Cardiac fibroblast (primary cell): ENCODE data around the gene ASPA.

Experiments used
- DNase-seq, 2 donors: peaks; one replicate each; pipeline versions ENCODE4 v3.0.0 to v3.0.0-alpha.2; 2010; ENCODE audit warnings: low read depth in 2 of 2
- H3K4me3 ChIP-seq, 2 donors: replicated peaks in 1 of 2; 1 replicate in 1 of 2; 2 replicates in 1 of 2; pipeline ENCODE4 v1.5.1; 2011; ENCODE audit warnings: low read depth in 2 of 2, low read length in 2 of 2, mild to moderate bottlenecking in 2 of 2, moderate library complexity in 1 of 2
- TF ChIP-seq, protein P1 (sequence below): IDR thresholded peaks from one replicate; pipeline ENCODE4 v1.5.1; 2011; ENCODE audit warnings: low read depth, mild to moderate bottlenecking, low read length, inconsistent platforms

Gene ASPA

DNA sequence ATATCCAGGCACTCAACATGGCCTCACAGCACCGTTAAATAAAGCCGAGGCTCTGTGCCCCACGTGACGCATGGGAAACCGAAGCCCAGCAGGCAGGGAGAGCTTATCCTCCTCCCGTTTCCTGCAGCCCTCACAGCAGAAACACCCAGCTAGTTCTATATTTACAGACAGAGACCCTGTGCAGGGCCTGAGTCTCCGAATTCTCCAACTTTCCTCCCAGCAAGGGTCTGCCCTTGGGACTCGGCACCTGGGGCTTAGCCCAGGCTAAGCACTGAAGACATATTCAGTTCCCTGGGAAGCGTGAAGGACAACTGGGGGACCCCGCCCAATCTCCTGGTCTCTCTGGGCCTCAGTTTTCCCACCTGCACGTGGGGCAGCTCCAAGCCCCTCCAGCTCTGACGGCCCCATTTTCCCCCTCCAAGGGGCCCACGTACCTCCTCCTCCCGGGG is 52.6 kb downstream of the ASPA start:
- peak in 1 of 2 donors; percentile 32 for DNase-seq
- no peak overlapping the region for H3K4me3 ChIP-seq
- TF ChIP-seq, protein P1, sequence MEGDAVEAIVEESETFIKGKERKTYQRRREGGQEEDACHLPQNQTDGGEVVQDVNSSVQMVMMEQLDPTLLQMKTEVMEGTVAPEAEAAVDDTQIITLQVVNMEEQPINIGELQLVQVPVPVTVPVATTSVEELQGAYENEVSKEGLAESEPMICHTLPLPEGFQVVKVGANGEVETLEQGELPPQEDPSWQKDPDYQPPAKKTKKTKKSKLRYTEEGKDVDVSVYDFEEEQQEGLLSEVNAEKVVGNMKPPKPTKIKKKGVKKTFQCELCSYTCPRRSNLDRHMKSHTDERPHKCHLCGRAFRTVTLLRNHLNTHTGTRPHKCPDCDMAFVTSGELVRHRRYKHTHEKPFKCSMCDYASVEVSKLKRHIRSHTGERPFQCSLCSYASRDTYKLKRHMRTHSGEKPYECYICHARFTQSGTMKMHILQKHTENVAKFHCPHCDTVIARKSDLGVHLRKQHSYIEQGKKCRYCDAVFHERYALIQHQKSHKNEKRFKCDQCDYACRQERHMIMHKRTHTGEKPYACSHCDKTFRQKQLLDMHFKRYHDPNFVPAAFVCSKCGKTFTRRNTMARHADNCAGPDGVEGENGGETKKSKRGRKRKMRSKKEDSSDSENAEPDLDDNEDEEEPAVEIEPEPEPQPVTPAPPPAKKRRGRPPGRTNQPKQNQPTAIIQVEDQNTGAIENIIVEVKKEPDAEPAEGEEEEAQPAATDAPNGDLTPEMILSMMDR = no peak

DNA sequence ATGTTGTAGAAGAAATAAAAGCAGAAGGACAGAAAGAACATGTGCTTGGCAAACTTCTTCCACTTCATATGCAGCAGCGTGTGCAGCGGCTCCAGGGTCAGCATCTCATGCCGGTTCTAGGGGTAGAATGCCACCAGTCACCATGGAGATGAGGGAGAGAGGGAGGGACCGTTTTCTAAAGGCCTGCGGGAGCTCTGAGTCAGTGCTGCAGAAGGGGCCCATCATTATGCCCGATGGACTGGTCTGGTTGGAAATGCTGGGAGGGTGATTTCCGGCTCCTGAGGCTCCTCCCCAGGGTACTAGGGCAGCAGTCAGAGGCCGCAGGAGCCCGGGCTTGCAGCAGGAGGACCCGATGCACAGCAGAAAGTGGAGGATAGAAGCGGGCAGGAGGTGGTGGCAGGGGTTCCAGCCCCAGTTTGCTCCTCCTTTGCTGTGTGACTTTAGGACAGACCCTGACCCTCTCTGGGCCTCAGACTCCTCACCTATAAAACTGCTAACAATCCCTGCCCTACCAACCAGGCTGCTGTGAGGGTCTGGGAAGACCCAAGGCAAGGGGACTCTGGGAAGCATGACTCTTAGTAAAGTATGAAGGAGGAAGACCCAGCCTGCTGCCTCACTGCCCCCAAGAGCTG is 53.2 kb downstream of the ASPA start:
- H3K4me3 ChIP-seq = no peak overlapping the region
- DNase-seq = peak; percentile 51 to 81
- TF ChIP-seq, protein P1 = no peak

DNA sequence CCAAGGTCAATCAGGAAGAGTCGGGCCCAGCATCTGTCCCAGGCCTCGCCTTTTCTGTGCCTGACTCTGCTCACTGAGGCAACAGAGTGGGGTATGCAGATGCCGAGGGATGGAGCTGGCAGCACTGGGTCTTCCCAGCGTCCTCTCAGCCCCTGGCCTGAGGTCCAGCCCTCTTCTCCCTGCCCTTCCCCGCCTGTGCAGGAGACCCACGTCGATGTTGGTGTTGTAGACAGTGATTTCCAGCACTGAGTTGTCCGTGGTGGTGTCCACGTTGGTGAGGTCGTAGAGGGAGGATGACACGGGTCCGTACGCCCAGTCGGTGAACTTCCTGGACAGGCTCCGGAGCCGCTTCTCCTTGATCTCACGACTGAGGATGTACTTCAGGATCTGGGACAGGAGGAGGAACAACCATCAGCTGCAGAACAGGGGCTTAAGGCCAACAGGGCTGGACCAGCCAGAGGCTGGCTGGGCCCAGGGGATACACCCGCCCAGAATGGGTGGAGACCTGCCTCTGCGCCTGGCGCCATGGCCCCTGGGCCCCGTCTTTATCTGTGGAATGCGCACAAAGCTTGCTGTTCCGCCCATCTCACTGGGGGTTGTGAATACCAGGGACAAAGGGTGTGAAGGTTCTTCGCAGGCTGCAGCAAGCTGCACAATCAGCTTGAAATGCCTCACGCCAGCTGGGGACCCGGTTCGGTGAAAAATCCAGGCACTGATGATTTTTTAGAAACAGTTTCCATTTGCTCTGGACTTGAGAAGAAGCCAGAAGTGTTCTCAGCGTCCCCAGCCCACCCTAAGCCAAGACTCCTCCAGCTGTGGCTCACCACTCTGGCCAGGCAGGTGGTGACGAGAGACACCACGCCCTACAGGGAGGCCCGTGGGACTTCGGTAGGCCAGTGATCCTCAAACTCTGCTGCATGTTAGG is 54.3 kb downstream of the ASPA start:
- peak overlapping the region in 1 of 2 donors; percentile 29 for H3K4me3 ChIP-seq
- TF ChIP-seq, protein P1 = no peak
- peak; percentile 43 to 98 for DNase-seq

DNA sequence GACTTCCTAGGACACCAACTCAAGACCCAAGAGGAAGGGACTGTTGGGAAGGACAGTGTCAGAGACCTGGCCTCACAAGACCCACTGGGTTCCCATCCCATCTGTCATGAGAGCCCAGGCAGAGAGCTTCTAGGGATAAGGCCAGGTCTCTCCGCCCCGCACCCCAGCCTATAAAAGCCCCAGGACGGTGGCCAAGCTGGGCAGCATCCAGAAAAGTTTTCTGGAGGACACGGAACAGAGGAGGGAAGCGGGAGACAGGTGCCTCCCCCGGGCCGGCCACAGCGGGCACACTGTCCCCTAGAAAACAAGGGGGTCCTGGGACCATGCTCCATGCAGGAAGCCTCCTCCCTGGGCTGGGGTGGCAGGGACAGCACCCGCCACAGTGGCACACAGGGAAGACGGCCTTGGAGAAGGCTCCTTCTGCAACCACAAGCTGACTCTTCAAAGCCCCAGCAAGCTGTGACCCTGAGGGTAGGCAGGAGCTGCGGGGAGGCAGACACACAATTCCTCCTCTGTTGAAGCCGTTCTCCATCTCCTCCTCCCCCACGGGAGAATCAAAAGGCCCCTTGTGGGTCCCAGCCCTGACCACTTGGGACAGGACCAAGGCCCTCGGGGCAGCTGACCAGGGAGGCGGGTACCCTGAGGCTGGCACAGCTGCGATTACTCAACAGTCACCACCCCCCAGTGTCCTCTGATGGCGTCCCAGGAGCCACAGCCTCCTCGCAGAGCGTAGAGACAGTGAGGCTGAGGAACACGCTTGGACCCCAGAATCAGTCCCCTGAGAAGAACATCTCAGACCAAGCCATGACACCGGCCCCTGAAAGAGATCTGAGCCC is 55.7 kb downstream of the ASPA start:
- TF ChIP-seq, protein P1 = no peak
- no peak overlapping the region for H3K4me3 ChIP-seq
- no peak for DNase-seq

DNA sequence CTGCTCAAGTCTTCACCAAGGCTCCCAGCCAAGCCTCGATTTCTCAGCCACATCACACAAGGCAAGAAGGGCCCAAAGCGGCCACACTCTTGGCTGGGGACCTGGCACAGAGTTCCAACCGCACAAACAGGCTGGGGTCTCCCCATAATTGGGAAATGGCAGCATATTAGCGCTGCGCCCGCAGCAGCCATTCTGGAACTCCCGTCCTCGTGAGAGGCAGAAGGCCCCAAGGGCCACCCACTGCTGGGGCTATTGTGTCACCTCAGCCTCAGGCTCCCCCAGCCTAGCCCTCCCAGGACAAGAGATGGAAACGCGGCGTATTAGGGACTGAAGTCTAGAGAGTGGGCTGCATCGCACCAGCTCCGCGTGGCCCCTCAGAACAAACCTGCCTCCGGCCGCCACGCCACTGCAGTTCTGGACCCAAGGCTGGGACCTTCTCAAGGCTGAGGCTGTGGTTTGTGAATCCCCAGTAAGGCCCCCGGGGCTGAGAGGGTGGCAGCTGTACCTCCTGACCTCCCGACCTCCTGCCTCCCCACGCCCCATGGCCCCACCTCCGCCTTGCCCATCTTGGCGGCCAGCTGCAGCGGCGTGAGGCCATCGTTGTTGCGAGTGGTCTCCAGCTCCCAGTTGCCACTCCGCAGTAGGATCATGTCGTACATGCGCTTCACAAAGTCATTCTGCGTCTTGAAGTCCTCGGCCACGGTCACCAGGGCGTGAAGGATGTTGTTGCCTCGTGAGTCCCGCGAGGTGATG is 56.5 kb downstream of the ASPA start:
- TF ChIP-seq, protein P1 = no peak
- H3K4me3 ChIP-seq = no peak overlapping the region
- DNase-seq = no peak

DNA sequence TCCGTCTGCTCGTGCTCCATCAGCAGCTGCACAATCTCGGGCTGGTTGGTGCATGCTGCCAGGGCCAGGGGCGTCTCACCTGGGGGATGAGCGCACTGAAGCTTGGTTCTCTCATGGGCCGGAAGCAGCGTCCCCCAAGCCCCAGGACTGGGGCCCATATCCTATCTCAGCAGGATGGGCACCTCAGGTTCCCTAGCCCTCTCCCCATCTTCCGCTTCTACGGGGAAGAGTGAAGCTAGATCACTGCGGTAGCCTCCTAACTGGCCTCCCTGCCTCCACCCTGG is 57.0 kb downstream of the ASPA start:
- TF ChIP-seq, protein P1 = no peak
- no peak for DNase-seq

More for the DNA sequence above, 57.0 kb downstream of the ASPA start:
- H3K4me3 ChIP-seq = no peak overlapping the region
